22Rv1 (cell line): ENCODE results near the gene ZEB2.

Source experiments
- H3K27ac ChIP-seq: fragments of 450-650 bp; 2 replicates; pipeline ENCODE4 v1.5.1; 2017
- CTCF ChIP-seq: fragments of 450-650 bp; IDR thresholded peaks from 2 replicates; pipeline ENCODE4 v1.5.1; 2017; ENCODE audit warnings: mild to moderate bottlenecking
- ZFX ChIP-seq: fragments of 450-650 bp; IDR thresholded peaks from 2 replicates; pipeline ENCODE4 v1.6.1; 2017; ENCODE audit warnings: antibody characterized with exemption, borderline replicate concordance

The ZEB2 gene

GRCh38 chr2:144553379-144553778 is 33.5 kb upstream of the ZEB2 start:
- no peak for TF ChIP-seq ZFX
- no peak for TF ChIP-seq CTCF
- H3K27ac ChIP-seq, result no peak overlapping the region

- TF ChIP-seq ZFX (no peak), CTCF (no peak)
- H3K27ac ChIP-seq, result no peak overlapping the region
Measured at GRCh38 chr2:144552821-144553220, 32.9 kb upstream of the ZEB2 start.

- no peak for TF ChIP-seq CTCF
- TF ChIP-seq ZFX, result no peak
- H3K27ac ChIP-seq, result no peak overlapping the region
Measured at GRCh38 chr2:144550911-144551310, 31.0 kb upstream of the ZEB2 start.

- no peak for TF ChIP-seq ZFX
- TF ChIP-seq CTCF, result no peak
- H3K27ac ChIP-seq, result no peak overlapping the region
Measured at GRCh38 chr2:144550084-144550483, 30.2 kb upstream of the ZEB2 start.

- H3K27ac ChIP-seq, result no peak overlapping the region
Measured at GRCh38 chr2:144548532-144549191, 28.7 kb upstream of the ZEB2 start.

GRCh38 chr2:144548088-144548487 is 28.2 kb upstream of the ZEB2 start:
- TF ChIP-seq ZFX (no peak), CTCF (no peak)
- H3K27ac ChIP-seq, result no peak overlapping the region

More at GRCh38 chr2:144548532-144549191, 28.7 kb upstream of the ZEB2 start:
- TF ChIP-seq ZFX (no peak), CTCF (no peak)

- H3K27ac ChIP-seq, result no peak overlapping the region
- no peak for TF ChIP-seq ZFX
- TF ChIP-seq CTCF, result no peak
Measured at GRCh38 chr2:144547494-144547893, 27.6 kb upstream of the ZEB2 start.
